ENCODE results near the gene FBXO7.

Gene FBXO7

DNA sequence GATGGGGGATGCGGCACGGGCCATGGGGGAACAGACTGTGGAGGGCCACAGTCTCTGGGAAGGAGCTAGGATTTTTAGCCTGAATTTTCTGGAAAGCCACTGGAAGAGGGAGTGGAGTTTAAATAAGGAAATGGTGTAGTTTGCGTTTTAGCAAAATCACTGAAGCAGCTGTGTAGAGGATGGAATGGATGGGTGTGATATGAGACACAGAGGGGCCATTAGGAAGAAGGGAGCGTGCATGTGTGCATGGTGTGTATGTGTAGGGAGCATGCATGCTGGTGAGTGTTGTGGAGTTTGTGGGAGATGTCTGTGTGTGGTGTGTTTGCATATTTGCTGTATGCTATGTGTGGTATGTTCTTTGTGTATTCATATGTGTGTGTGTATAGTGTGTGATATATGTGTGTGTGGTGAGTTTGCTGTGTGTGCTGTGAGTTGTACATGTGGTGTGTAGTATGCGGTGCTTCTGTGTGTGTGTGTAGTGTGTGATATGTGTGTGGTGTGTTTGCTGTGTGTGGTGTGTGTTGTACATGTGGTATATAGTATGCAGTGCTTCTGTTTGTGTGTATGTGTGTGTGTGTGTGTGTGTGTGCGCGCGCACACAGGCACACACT lies 67.6 kb downstream of the FBXO7 start:
- Histone ChIP-seq H3K9ac (ENCODE audit: low read depth, low read length, poor library complexity, severe bottlenecking) (no peak overlapping the region), H3K4me3 (ENCODE audit: low read length, poor library complexity, severe bottlenecking) (no peak overlapping the region), H3K9me2 (replicated peaks; ENCODE audit: low read depth, low read length) (no peaks in the 10 kb centered on the region), H3F3A (ENCODE audit: low read depth) (no peaks in the 10 kb centered on the region), H3K36me3 (ENCODE audit: insufficient read depth, low read length) (no peaks in the 10 kb centered on the region), H2AFZ (ENCODE audit: low read length) (no peak overlapping the region), H3K27me3 (ENCODE audit: insufficient read depth, low read length, poor library complexity, severe bottlenecking) (no peaks in the 10 kb centered on the region), H3K79me2 (ENCODE audit: insufficient read depth, low read length) (no peaks in the 10 kb centered on the region), H4K20me1 (ENCODE audit: insufficient read depth, low read length, poor library complexity, severe bottlenecking) (no peaks in the 10 kb centered on the region), H3K4me1 (ENCODE audit: insufficient read depth, low read length, poor library complexity, severe bottlenecking) (no peaks in the 10 kb centered on the region), H3K4me2 (ENCODE audit: low read depth, low read length, poor library complexity, severe bottlenecking) (no peak overlapping the region), H3K9me3 (ENCODE audit: insufficient read depth, low read depth, low read length) (no peaks in the 10 kb centered on the region)
- TF ChIP-seq, protein P1, sequence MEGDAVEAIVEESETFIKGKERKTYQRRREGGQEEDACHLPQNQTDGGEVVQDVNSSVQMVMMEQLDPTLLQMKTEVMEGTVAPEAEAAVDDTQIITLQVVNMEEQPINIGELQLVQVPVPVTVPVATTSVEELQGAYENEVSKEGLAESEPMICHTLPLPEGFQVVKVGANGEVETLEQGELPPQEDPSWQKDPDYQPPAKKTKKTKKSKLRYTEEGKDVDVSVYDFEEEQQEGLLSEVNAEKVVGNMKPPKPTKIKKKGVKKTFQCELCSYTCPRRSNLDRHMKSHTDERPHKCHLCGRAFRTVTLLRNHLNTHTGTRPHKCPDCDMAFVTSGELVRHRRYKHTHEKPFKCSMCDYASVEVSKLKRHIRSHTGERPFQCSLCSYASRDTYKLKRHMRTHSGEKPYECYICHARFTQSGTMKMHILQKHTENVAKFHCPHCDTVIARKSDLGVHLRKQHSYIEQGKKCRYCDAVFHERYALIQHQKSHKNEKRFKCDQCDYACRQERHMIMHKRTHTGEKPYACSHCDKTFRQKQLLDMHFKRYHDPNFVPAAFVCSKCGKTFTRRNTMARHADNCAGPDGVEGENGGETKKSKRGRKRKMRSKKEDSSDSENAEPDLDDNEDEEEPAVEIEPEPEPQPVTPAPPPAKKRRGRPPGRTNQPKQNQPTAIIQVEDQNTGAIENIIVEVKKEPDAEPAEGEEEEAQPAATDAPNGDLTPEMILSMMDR (conservative IDR thresholded peaks at IDR 0.05; ENCODE audit: low read length), result no peak
- no peak for TF ChIP-seq EZH2phosphoT487 (IDR thresholded peaks at IDR 0.05; ENCODE audit: borderline replicate concordance)

DNA sequence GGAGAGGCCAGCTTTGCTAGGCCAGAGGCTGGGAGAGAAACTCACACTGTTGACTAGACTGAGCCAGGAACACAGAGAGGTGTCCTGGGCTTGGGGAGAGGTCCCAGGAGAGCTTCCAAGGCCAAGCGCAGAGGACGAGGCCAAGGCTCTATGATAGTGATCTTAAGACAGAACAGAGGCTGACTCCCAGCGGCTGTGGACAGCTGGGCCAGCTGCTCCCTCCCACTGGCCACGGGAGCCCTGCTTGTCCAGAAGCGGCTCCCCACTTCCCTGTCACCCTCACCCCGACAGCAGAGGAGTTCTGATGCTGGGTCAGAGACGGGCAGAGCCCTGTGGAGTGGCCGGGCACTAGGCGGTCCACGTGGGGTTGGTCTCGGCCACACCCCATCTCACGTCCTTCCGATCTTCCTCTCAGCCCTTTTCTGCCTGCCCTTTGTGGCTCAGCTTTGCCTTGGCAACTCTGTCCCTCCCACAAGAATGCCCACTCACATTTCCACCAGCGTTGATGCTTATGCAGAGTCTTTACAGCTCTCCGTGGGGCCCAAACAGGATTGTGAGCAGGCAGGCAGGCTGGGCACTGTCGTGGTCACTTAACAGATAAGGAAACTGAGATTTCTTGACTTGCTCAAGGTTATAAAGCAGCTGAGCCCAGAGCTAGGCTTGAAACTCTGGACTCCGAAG lies 68.2 kb downstream of the FBXO7 start:
- Histone ChIP-seq H3K79me2 (ENCODE audit: insufficient read depth, low read length) (no peaks in the 10 kb centered on the region), H3F3A (ENCODE audit: low read depth) (no peaks in the 10 kb centered on the region), H2AFZ (ENCODE audit: low read length) (no peak overlapping the region), H3K4me3 (ENCODE audit: low read length, poor library complexity, severe bottlenecking) (no peak overlapping the region), H3K36me3 (ENCODE audit: insufficient read depth, low read length) (no peaks in the 10 kb centered on the region), H3K4me1 (ENCODE audit: insufficient read depth, low read length, poor library complexity, severe bottlenecking) (no peaks in the 10 kb centered on the region), H4K20me1 (ENCODE audit: insufficient read depth, low read length, poor library complexity, severe bottlenecking) (no peaks in the 10 kb centered on the region), H3K4me2 (ENCODE audit: low read depth, low read length, poor library complexity, severe bottlenecking) (no peak overlapping the region), H3K9me2 (replicated peaks; ENCODE audit: low read depth, low read length) (no peaks in the 10 kb centered on the region), H3K27me3 (ENCODE audit: insufficient read depth, low read length, poor library complexity, severe bottlenecking) (no peaks in the 10 kb centered on the region), H3K9me3 (ENCODE audit: insufficient read depth, low read depth, low read length) (no peaks in the 10 kb centered on the region), H3K9ac (ENCODE audit: low read depth, low read length, poor library complexity, severe bottlenecking) (no peak overlapping the region)
- TF ChIP-seq EZH2phosphoT487 (IDR thresholded peaks at IDR 0.05; ENCODE audit: borderline replicate concordance), result no peak
- TF ChIP-seq, protein P1 (conservative IDR thresholded peaks at IDR 0.05; ENCODE audit: low read length), result no peak

DNA sequence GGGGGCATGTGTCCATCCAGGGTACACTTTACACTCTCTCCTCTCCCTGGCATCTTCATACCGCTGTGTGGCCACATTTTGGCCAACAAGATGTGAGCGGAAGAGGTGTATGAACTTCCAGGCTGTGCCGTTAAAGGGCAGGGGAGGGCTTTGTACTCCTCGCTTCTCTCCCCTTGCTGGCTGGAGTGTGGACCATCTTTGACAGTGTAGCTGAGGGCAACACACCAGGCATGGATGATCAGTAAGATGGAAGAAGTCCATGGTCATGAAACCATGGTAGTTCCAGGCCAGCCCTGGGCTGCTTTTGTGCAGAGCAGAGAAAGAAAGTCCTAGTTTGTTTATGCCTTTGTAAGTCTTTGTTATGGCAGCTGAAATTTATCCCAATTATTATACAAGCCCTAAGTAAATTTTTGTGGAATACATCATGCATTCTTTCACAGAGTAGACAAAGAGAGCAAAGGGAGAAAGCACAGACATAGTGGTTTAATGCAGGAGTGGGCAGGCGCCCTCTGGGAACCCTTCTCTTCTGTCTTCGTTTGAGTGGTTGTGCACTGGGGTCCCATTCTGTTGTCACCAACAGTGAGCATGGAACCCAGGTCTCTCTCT lies 70.4 kb downstream of the FBXO7 start:
- no peak overlapping the region for H3K9ac ChIP-seq (ENCODE audit: low read depth, low read length, poor library complexity, severe bottlenecking)
- H2AFZ ChIP-seq (ENCODE audit: low read length), result no peak overlapping the region
- no peaks in the 10 kb centered on the region for H3K79me2 ChIP-seq (ENCODE audit: insufficient read depth, low read length)
- no peaks in the 10 kb centered on the region for H3K27me3 ChIP-seq (ENCODE audit: insufficient read depth, low read length, poor library complexity, severe bottlenecking)
- no peaks in the 10 kb centered on the region for H3K36me3 ChIP-seq (ENCODE audit: insufficient read depth, low read length)
- H3K9me2 ChIP-seq (replicated peaks; ENCODE audit: low read depth, low read length), result no peaks in the 10 kb centered on the region
- TF ChIP-seq, protein P1 (conservative IDR thresholded peaks at IDR 0.05; ENCODE audit: low read length), result no peak
- no peak for TF ChIP-seq EZH2phosphoT487 (IDR thresholded peaks at IDR 0.05; ENCODE audit: borderline replicate concordance)
- H3K4me3 ChIP-seq (ENCODE audit: low read length, poor library complexity, severe bottlenecking), result no peak overlapping the region
- H3F3A ChIP-seq (ENCODE audit: low read depth), result no peaks in the 10 kb centered on the region
- no peaks in the 10 kb centered on the region for H4K20me1 ChIP-seq (ENCODE audit: insufficient read depth, low read length, poor library complexity, severe bottlenecking)
- H3K9me3 ChIP-seq (ENCODE audit: insufficient read depth, low read depth, low read length), result no peaks in the 10 kb centered on the region
- H3K4me2 ChIP-seq (ENCODE audit: low read depth, low read length, poor library complexity, severe bottlenecking), result no peak overlapping the region
- H3K4me1 ChIP-seq (ENCODE audit: insufficient read depth, low read length, poor library complexity, severe bottlenecking), result no peaks in the 10 kb centered on the region
